Liver (tissue), 3 donors: ENCODE data around the gene PSG6.
"Not testable (repeated sequence)": the region's sequence is repeated elsewhere in the genome, so short reads cannot be mapped to it uniquely, and the experiment has no call there.

Experiments used
- CTCF ChIP-seq: fragments of 150-350 bp; IDR thresholded peaks from 2 replicates; pipeline ENCODE4 v1.5.1; 2017; ENCODE audit warnings: improper control_type of control experiment, low read depth, low read length; ENCODE audit not compliant: missing input control
- RAD21 ChIP-seq, 2 donors: IDR thresholded peaks; 2 replicates each; pipeline ENCODE4 v1.6.1; 2016; ENCODE audit warnings: antibody characterized with exemption in 2 of 2, mild to moderate bottlenecking in 2 of 2
- TAF1 ChIP-seq: conservative IDR thresholded peaks from 2 replicates; pipeline ENCODE4 v1.6.1; 2016; ENCODE audit warnings: antibody characterized with exemption, mild to moderate bottlenecking
- donor health status: healthy.
- donor health status: healthy.

GRCh38 chr19:42913516-42913915 lies 4.2 kb downstream of the PSG6 start:
- not testable (repeated sequence) for TF ChIP-seq TAF1; RAD21 (IDR thresholded peaks at IDR 0.05); CTCF
